HepG2 (cell line): ENCODE data around the gene PRIMPOL.
"Not testable (repeated sequence)": the region's sequence is repeated elsewhere in the genome, so short reads cannot be mapped to it uniquely, and the experiment has no call there.

Source experiments
- BATF2 ChIP-seq: sonication (generic); formaldehyde crosslinking; IDR thresholded peaks from 2 replicates; pipeline ENCODE4 v1.8.0; 2022; ENCODE audit warnings: mild to moderate bottlenecking, missing genetic modification reagents, moderate library complexity
- CBFB ChIP-seq: sonication (generic); formaldehyde crosslinking; IDR thresholded peaks from 2 replicates; pipeline ENCODE4 v1.4.0; 2020; ENCODE audit warnings: missing genetic modification reagents
- CHCHD3 ChIP-seq: sonication (generic); formaldehyde crosslinking; IDR thresholded peaks from 2 replicates; pipeline ENCODE4 v1.8.0; 2022; ENCODE audit warnings: mild to moderate bottlenecking, missing genetic modification reagents, moderate library complexity
- CTCF ChIP-seq: sonication (generic); formaldehyde crosslinking; IDR thresholded peaks from 2 replicates; pipeline ENCODE4 v1.5.0; 2020; ENCODE audit warnings: mild to moderate bottlenecking, missing genetic modification reagents, moderate library complexity
- ERF ChIP-seq: IDR thresholded peaks from 2 replicates; pipeline ENCODE4 v1.6.1; 2018; ENCODE audit warnings: missing biosample characterization, missing genetic modification reagents
- HNRNPUL1 ChIP-seq: fragments of 200-400 bp; formaldehyde crosslinking; IDR thresholded peaks from 2 replicates; pipeline ENCODE4 v1.6.1; 2017; ENCODE audit warnings: low read depth, mild to moderate bottlenecking, low read length, moderate library complexity
- POLR2A ChIP-seq, 2 experiments: IDR thresholded peaks; 2 replicates each; pipeline ENCODE4 v1.6.1; 2011; ENCODE audit warnings: low read depth in 2 of 2, low read length in 2 of 2, mild to moderate bottlenecking in 1 of 2, moderate library complexity in 1 of 2; ENCODE audit not compliant: insufficient read depth in 1 of 2
- REST ChIP-seq, 2 experiments: IDR thresholded peaks; 2 replicates each; pipeline ENCODE4 v1.6.1; 2011 to 2012; ENCODE audit warnings: low read length in 2 of 2, borderline replicate concordance in 1 of 2, low read depth in 1 of 2, mild to moderate bottlenecking in 1 of 2, moderate library complexity in 1 of 2
- TERF1 ChIP-seq: sonication (generic); formaldehyde crosslinking; IDR thresholded peaks from 2 replicates; pipeline ENCODE4 v1.8.0; 2022; ENCODE audit warnings: mild to moderate bottlenecking, missing genetic modification reagents, moderate library complexity
- ZNF280D ChIP-seq: sonication (generic); formaldehyde crosslinking; IDR thresholded peaks from 2 replicates; pipeline ENCODE4 v1.5.1; 2020; ENCODE audit warnings: mild to moderate bottlenecking, missing genetic modification reagents
- ZNF570 ChIP-seq: sonication (generic); formaldehyde crosslinking; IDR thresholded peaks from 2 replicates; pipeline ENCODE4 v1.4.0; 2020; ENCODE audit warnings: mild to moderate bottlenecking, missing genetic modification reagents, borderline replicate concordance
- ZNF784 ChIP-seq: sonication (generic); formaldehyde crosslinking; IDR thresholded peaks from 2 replicates; pipeline ENCODE4 v1.5.1; 2020; ENCODE audit warnings: missing genetic modification reagents, mild to moderate bottlenecking, borderline replicate concordance

GRCh38 chr4:184624504-184624903 is 25.0 kb upstream of the PRIMPOL start:
- not testable (repeated sequence) for TF ChIP-seq REST (IDR thresholded peaks at IDR 0.05; ENCODE audit: borderline replicate concordance in 1 of 2, low read depth in 1 of 2, low read length in 2 of 2); CBFB (CRISPR knock-in tag); HNRNPUL1; POLR2A (IDR thresholded peaks at IDR 0.05; ENCODE audit: insufficient read depth in 1 of 2, low read depth in 2 of 2, low read length in 2 of 2); CTCF (CRISPR knock-in tag); TERF1; ZNF784 (CRISPR knock-in tag); ZNF280D (CRISPR knock-in tag); ERF (CRISPR knock-in tag); ZNF570 (CRISPR knock-in tag); BATF2 (CRISPR knock-in tag); CHCHD3 (CRISPR knock-in tag)
